Nasal cavity respiratory epithelium epithelial cell of viscerocranial mucosa (primary cell): ENCODE data around the gene GCN1. TPM values are rescaled to one million over a fixed set of nuclear protein-coding genes. Genes with fewer than 3 reads are reported as not detected.

Source experiments
- total RNA-seq: library from RNA; depleted of rRNA; stranded (reverse); fragments of >200 nt; gene quantifications from 2 replicates; pipeline ENCODE4 v1.2.3, GENCODE V29; 2014

Gene GCN1, protein sequence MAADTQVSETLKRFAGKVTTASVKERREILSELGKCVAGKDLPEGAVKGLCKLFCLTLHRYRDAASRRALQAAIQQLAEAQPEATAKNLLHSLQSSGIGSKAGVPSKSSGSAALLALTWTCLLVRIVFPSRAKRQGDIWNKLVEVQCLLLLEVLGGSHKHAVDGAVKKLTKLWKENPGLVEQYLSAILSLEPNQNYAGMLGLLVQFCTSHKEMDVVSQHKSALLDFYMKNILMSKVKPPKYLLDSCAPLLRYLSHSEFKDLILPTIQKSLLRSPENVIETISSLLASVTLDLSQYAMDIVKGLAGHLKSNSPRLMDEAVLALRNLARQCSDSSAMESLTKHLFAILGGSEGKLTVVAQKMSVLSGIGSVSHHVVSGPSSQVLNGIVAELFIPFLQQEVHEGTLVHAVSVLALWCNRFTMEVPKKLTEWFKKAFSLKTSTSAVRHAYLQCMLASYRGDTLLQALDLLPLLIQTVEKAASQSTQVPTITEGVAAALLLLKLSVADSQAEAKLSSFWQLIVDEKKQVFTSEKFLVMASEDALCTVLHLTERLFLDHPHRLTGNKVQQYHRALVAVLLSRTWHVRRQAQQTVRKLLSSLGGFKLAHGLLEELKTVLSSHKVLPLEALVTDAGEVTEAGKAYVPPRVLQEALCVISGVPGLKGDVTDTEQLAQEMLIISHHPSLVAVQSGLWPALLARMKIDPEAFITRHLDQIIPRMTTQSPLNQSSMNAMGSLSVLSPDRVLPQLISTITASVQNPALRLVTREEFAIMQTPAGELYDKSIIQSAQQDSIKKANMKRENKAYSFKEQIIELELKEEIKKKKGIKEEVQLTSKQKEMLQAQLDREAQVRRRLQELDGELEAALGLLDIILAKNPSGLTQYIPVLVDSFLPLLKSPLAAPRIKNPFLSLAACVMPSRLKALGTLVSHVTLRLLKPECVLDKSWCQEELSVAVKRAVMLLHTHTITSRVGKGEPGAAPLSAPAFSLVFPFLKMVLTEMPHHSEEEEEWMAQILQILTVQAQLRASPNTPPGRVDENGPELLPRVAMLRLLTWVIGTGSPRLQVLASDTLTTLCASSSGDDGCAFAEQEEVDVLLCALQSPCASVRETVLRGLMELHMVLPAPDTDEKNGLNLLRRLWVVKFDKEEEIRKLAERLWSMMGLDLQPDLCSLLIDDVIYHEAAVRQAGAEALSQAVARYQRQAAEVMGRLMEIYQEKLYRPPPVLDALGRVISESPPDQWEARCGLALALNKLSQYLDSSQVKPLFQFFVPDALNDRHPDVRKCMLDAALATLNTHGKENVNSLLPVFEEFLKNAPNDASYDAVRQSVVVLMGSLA (N-terminal part only)
- 78.9 and 143 TPM in 2 replicates for total RNA-seq

DNA sequence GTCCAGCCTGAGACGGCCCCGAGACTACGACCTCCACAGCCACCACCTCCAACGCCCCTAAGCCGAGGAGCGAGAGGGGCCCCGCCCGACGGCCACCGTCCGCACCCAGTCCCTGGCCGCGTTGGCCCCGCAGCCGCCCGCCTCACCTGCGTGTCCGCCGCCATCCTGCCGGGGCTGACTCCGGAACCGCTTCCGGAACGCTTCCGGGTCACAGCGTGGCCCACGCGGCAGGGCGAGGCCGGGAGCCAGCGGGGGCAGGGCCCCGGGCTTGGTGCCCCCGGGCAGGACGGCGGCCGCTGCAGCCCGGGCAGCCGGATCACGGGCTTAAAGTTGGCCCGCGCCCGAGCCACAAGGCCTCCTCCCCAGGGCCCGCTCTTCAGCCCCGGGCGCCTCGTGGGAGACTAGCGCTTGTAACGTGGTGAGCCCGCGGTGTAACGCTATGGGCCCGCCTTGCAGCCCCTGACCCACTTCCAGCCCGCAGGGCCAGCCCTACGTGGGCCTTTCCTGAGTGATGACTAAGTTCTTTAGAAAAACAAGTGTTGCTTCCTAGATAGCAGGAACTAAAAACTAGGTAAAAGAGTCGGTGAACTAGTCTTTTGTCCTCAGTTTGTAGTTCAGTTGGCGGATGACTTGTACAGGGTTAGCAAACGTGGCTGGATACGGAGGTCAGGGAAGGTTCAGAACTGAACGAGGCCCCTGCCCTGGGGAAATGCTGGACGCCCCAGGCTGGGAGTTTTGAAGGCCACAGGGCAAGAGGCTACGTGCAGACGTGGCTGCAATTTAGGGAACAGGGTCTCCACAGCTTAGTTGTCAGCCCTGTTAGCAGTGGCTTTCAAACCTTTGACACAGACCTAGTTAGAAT, at the start of gene GCN1:
TSS of gene GCN1 (minus strand) at position 182 of the 862 bp plus-strand sequence. CDS start at position 164, 18 bp downstream.

DNA sequence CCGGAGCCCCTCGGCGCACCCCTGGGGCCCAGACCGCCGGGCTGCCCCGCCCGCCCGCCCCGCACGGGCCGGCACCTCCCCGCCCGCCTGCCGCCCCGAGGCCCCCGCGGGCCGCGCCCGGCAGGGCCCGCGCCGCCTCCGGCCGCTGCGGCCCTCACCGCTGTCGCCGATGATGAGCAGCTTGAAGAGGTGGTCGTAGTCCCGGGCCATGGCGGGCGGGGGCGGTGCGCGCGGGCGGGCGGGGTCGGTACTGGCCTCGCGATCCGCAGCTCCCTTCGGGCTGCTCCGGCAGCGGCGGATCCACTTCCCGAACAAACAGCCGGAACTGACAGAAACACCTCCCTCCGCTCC, 78.1 kb downstream of the GCN1 start, which contains the start of gene RAB35:
TSS of gene RAB35 (minus strand) at position 313 of the 351 bp plus-strand sequence. CDS start at position 210, 103 bp downstream.

Other genes with a start within 250 kb of the GCN1 start
- 15.7 and 46.9 TPM in 2 replicates for gene BICDL1, start 205.5 kb downstream of the GCN1 start, total RNA-seq
- 24.9 and 33.3 TPM in 2 replicates for gene RAB35, start 78.0 kb downstream of the GCN1 start, total RNA-seq
- gene RPLP0, start 6.4 kb upstream of the GCN1 start, total RNA-seq, result 3,050 and 5,524 TPM in 2 replicates
- 35.2 and 77.0 TPM in 2 replicates for gene PXN, start 71.0 kb upstream of the GCN1 start, total RNA-seq
- gene RNU4-2, start 97.2 kb upstream of the GCN1 start, total RNA-seq, result under 0.01 TPM in 1 of 2 replicates, not detected in the other
- under 0.01 TPM in 1 of 2 replicates, not detected in the other for gene RNU4-1, start 98.5 kb upstream of the GCN1 start, total RNA-seq
- gene SIRT4, start 107.6 kb upstream of the GCN1 start, total RNA-seq, result 0.68 and 1.1 TPM in 2 replicates
- not detected in 2 replicates for gene PLA2G1B, start 133.1 kb upstream of the GCN1 start, total RNA-seq
- not detected in 2 replicates for gene MSI1, start 174.4 kb upstream of the GCN1 start, total RNA-seq
- 381 and 699 TPM in 2 replicates for gene COX6A1, start 243.4 kb upstream of the GCN1 start, total RNA-seq